Nephron (organoid): ENCODE measurements around the gene HNRNPC.
A peak's percentile ranks its signal among the peaks of the same experiment; 100 is the strongest.
"Not testable (repeated sequence)": the region's sequence is repeated elsewhere in the genome, so short reads cannot be mapped to it uniquely, and the experiment has no call there.

Experiments
- H3K27ac Mint-ChIP-seq, 3 experiments: 2 replicates each; pipeline ENCODE4 v1.8.0; 2020; ENCODE audit warnings: mixed read lengths in 3 of 3, mild to moderate bottlenecking in 2 of 3, moderate library complexity in 1 of 3
- H3K27me3 Mint-ChIP-seq: 2 replicates; pipeline ENCODE4 v1.8.0; 2021; ENCODE audit warnings: low read depth, mild to moderate bottlenecking, moderate library complexity, mixed read lengths
- H3K36me3 Mint-ChIP-seq: 2 replicates; pipeline ENCODE4 v1.8.0; 2020; ENCODE audit warnings: low read depth, mixed read lengths
- H3K4me1 Mint-ChIP-seq: 2 replicates; pipeline ENCODE4 v1.8.0; 2020; ENCODE audit warnings: mixed read lengths
- H3K4me3 Mint-ChIP-seq, 3 experiments: 2 replicates each; pipeline ENCODE4 v1.8.0; 2020; ENCODE audit warnings: mild to moderate bottlenecking in 3 of 3, mixed read lengths in 3 of 3, moderate library complexity in 2 of 3
- H3K9me3 Mint-ChIP-seq: 2 replicates; pipeline ENCODE4 v1.8.0; 2020; ENCODE audit warnings: mixed read lengths
- TF ChIP-seq, protein P1 (sequence below), 3 experiments: fragments of 200-600 bp; sonication (generic); IDR thresholded peaks; one replicate each; pipeline ENCODE4 v1.5.0; 2021; ENCODE audit warnings: antibody characterized with exemption in 3 of 3; ENCODE audit not compliant: unreplicated experiment in 3 of 3

HNRNPC gene

DNA sequence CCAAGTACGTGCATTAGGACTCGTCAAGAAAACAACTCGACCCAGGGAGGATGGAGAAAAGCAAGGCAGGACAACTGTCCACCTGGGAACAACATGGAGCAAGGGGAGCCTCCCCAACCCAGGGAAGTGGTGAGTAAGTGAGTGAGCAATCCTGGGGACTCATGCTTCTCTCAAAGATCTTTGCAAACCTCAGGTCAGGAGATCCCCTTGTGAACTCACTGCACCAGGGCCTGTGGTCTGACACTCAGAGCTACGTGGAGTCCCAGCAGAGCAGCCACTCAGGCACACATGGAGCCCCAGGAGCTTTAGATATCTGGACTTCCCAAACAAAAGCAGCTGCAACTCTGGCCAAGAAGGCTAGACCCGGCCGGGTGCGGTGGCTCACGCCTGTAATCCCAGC is 101.2 kb downstream of the HNRNPC start:
- peaks cover 5% of the 10 kb centered on the region for H3K4me1 Mint-ChIP-seq
- no peaks in the 10 kb centered on the region for H3K36me3 Mint-ChIP-seq
- H3K4me3 Mint-ChIP-seq = no peak overlapping the region
- H3K9me3 Mint-ChIP-seq = peaks cover 20% of the 10 kb centered on the region
- TF ChIP-seq, protein P1, sequence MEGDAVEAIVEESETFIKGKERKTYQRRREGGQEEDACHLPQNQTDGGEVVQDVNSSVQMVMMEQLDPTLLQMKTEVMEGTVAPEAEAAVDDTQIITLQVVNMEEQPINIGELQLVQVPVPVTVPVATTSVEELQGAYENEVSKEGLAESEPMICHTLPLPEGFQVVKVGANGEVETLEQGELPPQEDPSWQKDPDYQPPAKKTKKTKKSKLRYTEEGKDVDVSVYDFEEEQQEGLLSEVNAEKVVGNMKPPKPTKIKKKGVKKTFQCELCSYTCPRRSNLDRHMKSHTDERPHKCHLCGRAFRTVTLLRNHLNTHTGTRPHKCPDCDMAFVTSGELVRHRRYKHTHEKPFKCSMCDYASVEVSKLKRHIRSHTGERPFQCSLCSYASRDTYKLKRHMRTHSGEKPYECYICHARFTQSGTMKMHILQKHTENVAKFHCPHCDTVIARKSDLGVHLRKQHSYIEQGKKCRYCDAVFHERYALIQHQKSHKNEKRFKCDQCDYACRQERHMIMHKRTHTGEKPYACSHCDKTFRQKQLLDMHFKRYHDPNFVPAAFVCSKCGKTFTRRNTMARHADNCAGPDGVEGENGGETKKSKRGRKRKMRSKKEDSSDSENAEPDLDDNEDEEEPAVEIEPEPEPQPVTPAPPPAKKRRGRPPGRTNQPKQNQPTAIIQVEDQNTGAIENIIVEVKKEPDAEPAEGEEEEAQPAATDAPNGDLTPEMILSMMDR (IDR thresholded peaks at IDR 0.05; ENCODE audit: unreplicated experiment in 3 of 3) = no peak
- H3K27ac Mint-ChIP-seq = no peak overlapping the region
- H3K27me3 Mint-ChIP-seq = peaks cover 9% of the 10 kb centered on the region

DNA sequence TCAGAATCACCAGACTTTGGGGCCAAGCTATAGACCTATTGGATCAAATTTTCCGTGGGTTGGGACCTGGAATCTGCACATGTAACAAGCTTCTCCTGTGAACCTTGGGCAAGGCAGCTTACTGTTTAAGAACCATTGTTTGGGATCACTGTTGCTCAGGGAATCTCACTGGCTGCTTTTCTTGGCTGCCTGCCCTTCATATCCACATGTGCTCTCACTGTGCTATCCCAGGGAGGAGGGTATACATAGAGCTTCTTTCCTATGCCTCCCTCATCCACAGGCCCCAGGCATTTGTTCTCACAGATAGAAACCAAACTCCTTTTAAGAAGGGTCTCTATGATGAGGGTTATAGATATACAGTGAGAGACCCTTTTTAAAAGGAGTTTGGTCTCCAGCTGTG is 103.6 kb downstream of the HNRNPC start:
- not testable (repeated sequence) for H3K4me3 Mint-ChIP-seq, H3K4me1 Mint-ChIP-seq, H3K27me3 Mint-ChIP-seq, H3K9me3 Mint-ChIP-seq, H3K36me3 Mint-ChIP-seq
- peak overlapping the region in 1 of 3 experiments; percentile 80 for H3K27ac Mint-ChIP-seq

DNA sequence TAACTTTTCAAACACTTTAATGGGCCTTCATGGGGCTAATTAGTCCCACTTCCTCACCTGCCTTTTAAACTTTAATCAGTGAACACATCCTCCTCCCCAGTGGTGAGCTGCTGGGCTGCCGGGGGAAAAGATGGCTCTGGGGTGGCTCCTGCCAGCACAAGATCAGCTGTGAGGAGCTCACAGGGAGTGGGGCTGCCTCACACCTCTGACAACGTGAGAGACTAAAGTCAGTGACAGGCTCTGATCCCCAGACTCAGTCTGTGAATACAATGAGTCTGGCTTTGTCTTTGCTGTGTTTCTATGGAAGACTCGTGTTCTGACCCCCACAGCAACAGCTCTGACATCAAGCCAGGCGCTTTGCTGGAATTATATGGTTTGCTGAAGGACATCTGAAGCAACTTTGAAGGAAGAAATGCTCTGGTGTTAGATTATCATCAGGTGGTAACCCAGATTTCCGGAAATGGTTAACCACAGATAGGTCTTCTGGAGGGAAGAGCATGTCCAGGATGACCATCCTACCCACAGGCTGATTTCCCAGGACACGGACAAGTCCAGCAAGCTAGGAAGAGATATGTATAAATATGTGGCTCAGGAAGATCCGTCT is 104.1 kb downstream of the HNRNPC start:
- H3K36me3 Mint-ChIP-seq, H3K27me3 Mint-ChIP-seq, H3K9me3 Mint-ChIP-seq, H3K4me1 Mint-ChIP-seq, H3K4me3 Mint-ChIP-seq: not testable (repeated sequence)
- peak overlapping the region in 1 of 3 experiments; percentile 80 for H3K27ac Mint-ChIP-seq

DNA sequence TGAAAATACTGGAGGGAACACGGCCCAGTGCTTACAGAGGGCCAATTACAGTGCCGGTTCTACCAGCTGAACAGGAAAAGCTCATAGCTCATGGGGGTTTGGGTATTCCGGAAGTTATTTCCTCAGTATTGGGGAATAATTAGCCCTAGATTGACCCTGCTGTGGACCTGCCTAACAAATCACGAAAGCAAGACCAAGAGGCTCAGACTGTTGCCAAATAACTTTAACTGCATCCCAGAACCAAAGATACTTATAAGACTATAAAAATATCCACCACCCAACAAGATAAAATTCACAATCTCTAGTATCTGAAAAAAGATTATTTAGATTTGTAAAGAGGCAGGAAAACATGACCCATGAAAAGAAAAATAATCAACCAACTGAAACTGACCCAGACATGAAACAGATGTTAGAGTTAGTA is 105.4 kb downstream of the HNRNPC start:
- Mint-ChIP-seq H3K27ac (peak overlapping the region; percentile 1 to 87 (median 87)), H3K4me1 (peaks cover 5% of the 10 kb centered on the region), H3K4me3 (no peak overlapping the region), H3K36me3 (no peaks in the 10 kb centered on the region), H3K9me3 (peaks cover 3% of the 10 kb centered on the region), H3K27me3 (peaks cover 5% of the 10 kb centered on the region)
- TF ChIP-seq, protein P1 (IDR thresholded peaks at IDR 0.05; ENCODE audit: unreplicated experiment in 3 of 3) = no peak

DNA sequence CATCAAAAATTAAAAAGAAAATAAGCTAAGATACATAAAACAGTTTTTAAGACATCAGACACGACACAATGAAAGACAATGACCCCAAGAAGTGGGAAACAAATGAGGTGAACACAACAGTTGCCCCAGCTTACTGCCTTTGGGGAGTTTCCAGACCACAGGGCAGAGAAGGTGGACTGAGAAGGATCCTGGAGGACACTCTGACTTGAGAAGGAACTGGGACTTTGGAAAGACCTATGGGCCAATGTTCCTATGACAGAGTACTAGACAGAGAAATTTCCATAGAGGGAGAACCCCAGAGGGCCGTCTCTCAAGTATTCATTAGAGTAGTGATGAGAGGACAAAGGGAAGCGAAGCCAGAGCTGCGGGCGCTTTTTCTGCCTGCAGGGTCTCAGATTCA is 107.2 kb downstream of the HNRNPC start:
- peaks cover 5% of the 10 kb centered on the region for H3K4me1 Mint-ChIP-seq
- H3K36me3 Mint-ChIP-seq = no peaks in the 10 kb centered on the region
- no peaks in the 10 kb centered on the region for H3K9me3 Mint-ChIP-seq
- H3K27ac Mint-ChIP-seq = no peak overlapping the region
- peaks cover 5% of the 10 kb centered on the region for H3K27me3 Mint-ChIP-seq
- no peak overlapping the region for H3K4me3 Mint-ChIP-seq
- TF ChIP-seq, protein P1 (IDR thresholded peaks at IDR 0.05; ENCODE audit: unreplicated experiment in 3 of 3) = no peak

DNA sequence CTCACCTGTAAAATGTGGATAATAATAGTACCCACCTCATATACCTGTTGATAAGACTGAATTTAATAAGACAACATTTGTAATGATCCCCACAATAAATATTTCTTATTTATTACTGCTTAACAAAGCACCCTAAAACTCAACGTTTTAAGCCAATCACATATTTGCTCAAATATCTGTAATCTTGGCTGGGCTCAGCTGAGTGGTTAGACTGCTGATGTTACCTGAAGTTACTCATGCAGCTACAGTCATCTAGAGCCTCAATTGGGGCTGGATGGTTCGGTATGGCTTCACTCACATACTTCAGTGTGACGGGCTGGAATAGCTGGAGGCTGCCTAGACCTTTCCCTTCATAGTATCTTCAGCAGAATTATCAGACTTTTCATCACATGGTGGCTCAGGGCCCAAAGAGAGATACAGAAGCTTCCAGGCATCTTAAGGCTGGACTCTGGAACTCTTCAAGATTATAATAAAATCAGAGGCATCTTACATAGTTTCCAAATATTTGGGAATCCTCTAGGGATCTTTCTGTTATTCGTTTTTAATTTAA is 109.1 kb downstream of the HNRNPC start:
- no peak overlapping the region for H3K27ac Mint-ChIP-seq
- no peaks in the 10 kb centered on the region for H3K9me3 Mint-ChIP-seq
- H3K36me3 Mint-ChIP-seq = no peaks in the 10 kb centered on the region
- H3K4me3 Mint-ChIP-seq = no peak overlapping the region
- H3K27me3 Mint-ChIP-seq = peaks cover 9% of the 10 kb centered on the region
- H3K4me1 Mint-ChIP-seq = peaks cover 5% of the 10 kb centered on the region
- TF ChIP-seq, protein P1 (IDR thresholded peaks at IDR 0.05; ENCODE audit: unreplicated experiment in 3 of 3) = no peak
